Skeletal muscle satellite cell (primary cell): ENCODE measurements around the gene OSBP2.

Source experiments
- H3K27me3 ChIP-seq: 2 replicates; pipeline ENCODE4 v1.7.0; 2013; ENCODE audit warnings: low read length; ENCODE audit not compliant: control insufficient read depth, insufficient read depth
- H3K36me3 ChIP-seq: 2 replicates; pipeline ENCODE4 v1.7.0; 2013; ENCODE audit warnings: mild to moderate bottlenecking, control low read depth, low read length; ENCODE audit not compliant: insufficient read depth
- H3K4me1 ChIP-seq: 2 replicates; pipeline ENCODE4 v1.7.0; 2013; ENCODE audit warnings: low read length; ENCODE audit not compliant: control insufficient read depth, insufficient read depth
- H3K4me2 ChIP-seq: 2 replicates; pipeline ENCODE4 v1.7.0; 2013; ENCODE audit warnings: mild to moderate bottlenecking, low read length
- H3K4me3 ChIP-seq: 2 replicates; pipeline ENCODE4 v1.7.0; 2013; ENCODE audit warnings: low read length
- H3K9ac ChIP-seq: 2 replicates; pipeline ENCODE4 v1.7.0; 2013; ENCODE audit warnings: mild to moderate bottlenecking, low read depth, low read length, moderate library complexity
- H3K9me3 ChIP-seq: replicated peaks from 2 replicates; pipeline ENCODE4 v1.7.0; 2013; ENCODE audit warnings: mild to moderate bottlenecking, control low read depth, low read length

Gene OSBP2

GRCh38 chr22:30873086-30873650 is 178.5 kb downstream of the OSBP2 start:
- Histone ChIP-seq H3K27me3 (no peaks in the 10 kb centered on the region), H3K36me3 (no peaks in the 10 kb centered on the region), H3K4me3 (no peak overlapping the region), H3K9ac (no peak overlapping the region), H3K4me2 (no peak overlapping the region), H3K4me1 (peaks cover 18% of the 10 kb centered on the region), H3K9me3 (no peaks in the 10 kb centered on the region)

- Histone ChIP-seq H3K36me3 (no peaks in the 10 kb centered on the region), H3K9ac (no peak overlapping the region), H3K9me3 (no peaks in the 10 kb centered on the region), H3K4me3 (no peak overlapping the region), H3K4me1 (peaks cover 13% of the 10 kb centered on the region), H3K27me3 (no peaks in the 10 kb centered on the region), H3K4me2 (no peak overlapping the region)
Measured at GRCh38 chr22:30873661-30874060, 179.0 kb downstream of the OSBP2 start.

- Histone ChIP-seq H3K4me2 (no peak overlapping the region), H3K9ac (no peak overlapping the region), H3K36me3 (no peaks in the 10 kb centered on the region), H3K4me3 (no peak overlapping the region), H3K9me3 (no peaks in the 10 kb centered on the region), H3K4me1 (peaks cover 3% of the 10 kb centered on the region), H3K27me3 (no peaks in the 10 kb centered on the region)
Measured at GRCh38 chr22:30874431-30875370, 180.0 kb downstream of the OSBP2 start.

DNA sequence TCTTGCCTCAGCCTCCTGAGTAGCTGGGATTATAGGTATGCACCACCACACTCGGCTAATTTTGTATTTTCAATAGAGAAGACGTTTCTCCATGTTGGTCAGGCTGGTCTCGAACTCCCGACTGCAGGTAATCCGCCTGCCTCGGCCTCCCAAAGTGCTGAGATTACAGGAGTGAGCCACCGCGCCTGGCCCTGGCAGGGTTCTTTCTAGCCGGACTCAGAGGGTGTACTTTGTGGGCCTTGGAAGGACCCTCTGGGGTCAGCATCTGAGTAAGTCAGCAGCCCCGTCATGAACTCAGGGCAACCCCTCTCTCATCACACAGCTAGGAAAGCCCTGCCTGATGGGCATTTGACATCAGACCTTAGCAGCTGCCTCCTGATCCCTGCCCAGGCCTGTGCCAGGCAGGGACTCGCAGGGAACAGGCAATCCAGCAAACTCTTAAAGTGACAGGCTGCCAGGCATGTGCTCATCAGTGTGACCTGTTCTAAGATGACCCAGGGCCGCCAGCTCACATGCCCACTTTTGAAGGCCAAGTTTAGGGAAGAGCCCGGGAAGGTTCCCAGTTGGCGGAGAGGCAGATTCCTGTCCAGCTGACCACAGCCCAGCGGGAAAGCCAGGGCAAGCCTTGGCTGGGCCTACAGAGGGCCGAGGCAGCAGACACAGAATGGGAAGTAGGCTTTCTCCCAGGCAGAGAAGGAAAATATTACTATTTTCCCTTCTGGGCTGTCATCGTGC is 181.0 kb downstream of the OSBP2 start:
- H3K36me3 ChIP-seq: no peaks in the 10 kb centered on the region
- H3K4me3 ChIP-seq: no peak overlapping the region
- H3K4me2 ChIP-seq: no peak overlapping the region
- H3K4me1 ChIP-seq: peaks cover 3% of the 10 kb centered on the region
- H3K9ac ChIP-seq: no peak overlapping the region
- H3K27me3 ChIP-seq: no peaks in the 10 kb centered on the region
- H3K9me3 ChIP-seq: no peaks in the 10 kb centered on the region

GRCh38 chr22:30876221-30876751 is 181.6 kb downstream of the OSBP2 start:
- Histone ChIP-seq H3K9me3 (no peaks in the 10 kb centered on the region), H3K4me3 (no peak overlapping the region), H3K4me2 (no peak overlapping the region), H3K27me3 (no peaks in the 10 kb centered on the region), H3K36me3 (no peaks in the 10 kb centered on the region), H3K4me1 (peaks cover 3% of the 10 kb centered on the region), H3K9ac (no peak overlapping the region)

GRCh38 chr22:30876915-30877553 is 182.4 kb downstream of the OSBP2 start:
- Histone ChIP-seq H3K27me3 (no peaks in the 10 kb centered on the region), H3K4me3 (no peak overlapping the region), H3K9me3 (no peaks in the 10 kb centered on the region), H3K36me3 (no peaks in the 10 kb centered on the region), H3K4me1 (peaks cover 3% of the 10 kb centered on the region), H3K4me2 (no peak overlapping the region), H3K9ac (no peak overlapping the region)

GRCh38 chr22:30877662-30878515 is 183.2 kb downstream of the OSBP2 start:
- no peak overlapping the region for H3K9ac ChIP-seq
- H3K9me3 ChIP-seq: no peaks in the 10 kb centered on the region
- no peak overlapping the region for H3K4me3 ChIP-seq
- peaks cover 3% of the 10 kb centered on the region for H3K4me1 ChIP-seq
- no peaks in the 10 kb centered on the region for H3K27me3 ChIP-seq
- H3K36me3 ChIP-seq: no peaks in the 10 kb centered on the region
- no peak overlapping the region for H3K4me2 ChIP-seq

DNA sequence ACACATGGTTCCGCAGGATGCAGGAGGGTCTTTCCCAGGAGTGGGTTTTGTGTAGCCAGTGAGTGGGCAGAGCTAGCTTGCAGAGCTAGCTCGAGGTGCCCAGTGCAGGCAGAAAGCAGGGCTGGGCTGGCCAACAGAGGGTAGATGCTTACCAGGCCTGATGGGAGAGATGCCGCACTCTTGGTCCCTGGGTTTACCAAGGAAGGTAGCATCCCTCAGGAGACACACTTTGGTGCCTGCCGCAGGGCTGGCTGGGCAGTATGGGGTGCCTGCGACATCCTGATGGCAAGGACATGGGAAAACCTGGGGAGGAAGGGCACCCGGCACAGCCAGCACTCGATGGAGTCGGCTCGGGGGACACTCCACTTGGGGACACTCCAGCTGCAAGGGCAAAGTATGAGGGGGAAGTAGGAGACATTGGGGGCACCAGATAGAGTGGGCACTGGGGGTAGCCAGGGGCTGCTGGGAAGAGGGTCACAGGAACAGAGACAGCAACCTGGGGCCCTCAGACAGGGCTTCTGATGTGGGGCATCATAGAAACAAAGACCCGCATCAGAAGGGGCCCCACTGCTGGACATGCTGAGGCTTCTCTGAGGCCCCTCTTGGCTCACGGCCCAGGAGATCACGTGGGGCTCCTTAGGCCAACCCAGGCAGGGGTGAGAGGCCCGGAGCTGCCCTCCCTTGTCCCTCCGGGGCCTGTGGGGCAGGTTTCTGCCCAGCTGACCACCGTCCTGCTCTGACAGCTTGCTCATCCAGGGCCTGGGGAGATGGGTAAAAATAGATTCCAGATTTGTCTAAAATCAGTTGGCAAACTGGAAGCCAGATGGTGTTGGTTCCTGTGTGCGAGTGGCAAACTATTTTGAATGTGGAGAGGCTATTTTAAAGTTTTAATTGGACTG is 184.1 kb downstream of the OSBP2 start:
- Histone ChIP-seq H3K4me2 (no peak overlapping the region), H3K4me3 (no peak overlapping the region), H3K36me3 (no peaks in the 10 kb centered on the region), H3K4me1 (peaks cover 3% of the 10 kb centered on the region), H3K27me3 (no peaks in the 10 kb centered on the region), H3K9me3 (no peaks in the 10 kb centered on the region), H3K9ac (no peak overlapping the region)

GRCh38 chr22:30879415-30879797 is 184.7 kb downstream of the OSBP2 start:
- Histone ChIP-seq H3K4me3 (no peak overlapping the region), H3K4me1 (peaks cover 3% of the 10 kb centered on the region), H3K9ac (no peak overlapping the region), H3K36me3 (no peaks in the 10 kb centered on the region), H3K27me3 (no peaks in the 10 kb centered on the region), H3K4me2 (no peak overlapping the region), H3K9me3 (no peaks in the 10 kb centered on the region)

DNA sequence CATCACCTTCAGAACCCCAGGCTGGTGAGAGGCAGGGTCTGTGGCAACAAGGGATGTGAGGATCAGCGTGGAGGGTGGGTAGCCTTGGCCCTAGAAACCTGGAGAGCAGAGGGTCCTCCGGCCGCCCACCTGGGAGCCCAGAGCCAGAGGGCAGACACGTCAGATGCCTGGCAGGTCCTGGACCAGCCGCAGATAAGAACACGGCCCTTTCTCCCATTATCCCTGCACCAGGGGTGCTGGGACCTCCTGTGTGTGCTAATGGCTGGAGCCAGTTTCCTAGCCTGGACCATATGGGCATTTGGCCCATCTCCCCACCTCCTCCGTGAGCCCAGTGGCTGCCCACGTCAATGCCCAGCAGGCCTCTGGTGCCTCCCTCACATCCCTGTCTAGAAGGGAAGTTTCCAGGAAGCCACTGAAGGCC is 185.5 kb downstream of the OSBP2 start:
- Histone ChIP-seq H3K9me3 (no peaks in the 10 kb centered on the region), H3K4me1 (peaks cover 3% of the 10 kb centered on the region)

More for the DNA sequence above, 185.5 kb downstream of the OSBP2 start:
- Histone ChIP-seq H3K36me3 (no peaks in the 10 kb centered on the region), H3K9ac (no peak overlapping the region), H3K4me2 (no peak overlapping the region), H3K27me3 (no peaks in the 10 kb centered on the region), H3K4me3 (no peak overlapping the region)
